ENCODE data around the gene AGER. TPM values are rescaled to one million over a fixed set of nuclear protein-coding genes. Genes with fewer than 3 reads are reported as not detected.

Gene AGER
- polyA plus RNA-seq = not detected in 2 replicates

DNA sequence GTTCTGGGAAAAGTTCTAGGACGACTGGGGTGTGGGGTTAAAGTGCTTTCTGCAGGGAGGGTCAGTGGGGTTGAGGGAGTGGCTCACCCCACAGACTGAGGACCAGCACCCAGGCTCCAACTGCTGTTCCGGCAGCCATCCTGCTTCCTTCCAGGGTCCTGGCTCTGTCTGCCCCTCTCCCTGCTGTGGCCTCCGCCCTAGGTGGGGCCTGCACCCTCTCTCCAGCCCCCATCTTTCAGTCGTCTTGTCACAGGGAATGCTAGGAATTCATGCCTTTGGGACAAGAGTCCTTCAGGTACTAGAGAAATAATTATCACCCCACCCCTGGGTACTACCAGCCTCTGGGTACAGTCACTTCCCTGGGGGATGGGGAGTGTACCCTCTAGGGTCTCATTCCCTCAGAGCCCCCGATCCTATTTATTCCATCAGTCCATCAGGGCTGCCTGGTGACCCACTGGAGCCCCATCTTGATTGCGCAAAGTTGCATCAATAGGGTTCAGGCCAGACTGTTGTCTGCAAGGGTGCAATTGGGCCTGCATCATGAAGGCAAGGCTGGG, at the start of gene AGER:
AGER (minus strand) TSS at position 170 of the 557 bp plus-strand sequence; CDS start at position 139, 31 bp downstream.

DNA sequence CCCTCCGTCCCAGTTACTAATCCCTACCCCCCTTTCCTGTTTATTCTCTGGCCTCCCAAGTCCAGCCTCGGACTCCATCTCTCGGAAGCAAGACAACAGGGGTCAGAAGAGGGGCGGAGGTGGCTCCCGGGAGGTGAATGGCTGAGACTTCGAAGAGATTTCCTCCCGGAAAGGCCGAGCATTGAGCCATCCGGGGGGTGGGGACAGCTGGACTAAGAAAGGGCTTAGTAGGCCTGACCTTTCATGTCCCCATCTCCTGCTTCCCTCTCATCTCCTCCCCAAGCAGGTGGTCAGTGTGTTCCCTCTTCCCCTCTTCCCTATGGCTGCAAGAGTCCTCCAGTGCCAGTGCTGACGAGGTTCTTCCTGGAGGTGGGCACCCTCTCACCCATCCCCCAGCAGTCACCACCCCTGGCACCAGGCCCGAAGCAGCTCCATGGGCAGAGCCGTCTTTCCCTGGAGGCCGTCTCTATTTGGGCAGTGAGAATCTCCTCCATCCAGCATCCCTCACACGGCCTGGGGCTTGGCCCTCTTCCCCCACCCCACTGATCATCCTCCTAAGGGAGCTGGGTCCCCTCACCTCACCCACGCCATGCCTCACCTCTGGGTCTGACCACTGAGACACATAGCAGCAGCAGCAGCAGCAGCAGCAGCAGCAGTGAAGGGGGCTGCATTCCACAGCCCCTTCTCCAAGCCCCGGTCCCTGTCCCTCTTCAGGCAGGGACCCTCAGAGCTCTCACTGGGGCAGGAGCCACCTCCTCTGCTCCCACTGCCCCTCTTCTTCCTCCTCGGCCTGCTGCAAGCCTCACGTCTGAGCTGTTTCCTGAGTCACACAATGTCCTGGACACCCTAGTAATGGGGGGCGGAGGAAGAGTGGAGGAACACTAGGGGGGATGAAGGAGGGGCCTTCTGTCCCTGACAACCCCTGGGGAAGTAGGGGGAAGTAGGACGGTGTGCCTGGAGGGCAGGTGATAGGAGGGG, 39.5 kb upstream of the AGER start, which contains the start of gene NOTCH4:
NOTCH4 (minus strand) TSS at position 810 of the 978 bp plus-strand sequence; CDS start at position 671, 139 bp downstream.

DNA sequence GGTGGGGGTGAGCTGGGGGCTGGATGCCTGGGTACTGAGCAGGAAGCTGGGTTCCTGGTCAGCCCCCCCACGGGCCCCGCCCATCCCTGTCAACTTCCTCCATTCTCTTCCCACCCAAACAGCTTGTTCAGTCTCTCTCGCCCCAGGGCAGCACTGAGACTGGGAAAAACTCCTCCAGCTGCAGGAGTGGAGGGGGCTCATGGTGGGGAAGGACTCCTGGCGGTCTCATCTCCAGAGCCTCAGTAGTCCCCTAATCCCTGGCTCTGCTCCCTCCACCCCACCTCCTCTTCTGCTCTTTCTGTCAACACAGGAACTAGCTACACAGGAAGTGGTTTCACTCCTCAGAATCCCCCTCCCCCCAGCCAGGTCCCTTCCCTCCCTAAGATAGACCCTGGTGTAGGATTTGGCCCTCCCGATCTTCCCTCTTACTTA, 8.6 kb upstream of the AGER start, which contains the start of gene GPSM3:
GPSM3 (minus strand) TSS at position 36 of the 432 bp plus-strand sequence. CDS start 130 bp downstream, outside the sequence.

DNA sequence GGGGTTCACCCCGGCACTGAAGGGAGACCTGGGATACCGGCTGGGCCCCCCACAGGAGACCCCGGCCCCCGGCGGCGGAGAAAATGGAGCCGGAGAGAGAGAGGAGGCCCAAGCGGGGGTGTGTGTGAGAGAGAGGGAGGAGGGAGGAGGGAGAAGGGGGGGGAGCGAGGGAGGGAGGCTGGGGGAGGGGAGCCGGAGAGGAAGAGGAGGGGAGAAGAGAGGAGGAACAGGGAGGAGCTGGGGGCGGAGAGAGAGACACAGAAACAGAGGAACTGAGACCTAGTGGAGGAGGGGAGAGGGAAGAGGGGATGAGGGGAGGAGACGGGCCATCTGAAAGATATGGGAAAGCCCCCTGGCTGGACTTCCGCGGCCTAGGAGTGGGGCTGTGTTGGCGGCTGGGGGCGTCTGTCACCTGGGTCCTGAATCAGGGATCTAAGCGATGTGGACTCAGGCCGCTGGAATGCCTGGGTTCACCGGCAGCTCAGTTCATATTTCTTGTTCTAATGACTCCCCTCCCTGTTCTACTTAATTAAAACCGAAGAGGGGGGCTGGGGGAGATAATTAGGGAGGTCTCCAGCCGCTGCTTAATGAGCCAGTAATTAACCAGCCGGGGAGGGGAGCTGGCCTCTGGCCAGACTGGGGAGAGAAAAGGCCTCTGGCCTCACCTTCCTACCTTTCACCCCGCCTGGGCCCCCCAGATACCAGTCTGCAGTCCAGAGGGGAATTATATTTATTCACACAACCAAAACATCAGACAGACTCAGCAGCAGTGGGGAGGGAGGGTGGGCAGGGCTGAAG, 6.2 kb upstream of the AGER start, which contains the start of gene PBX2:
PBX2 (minus strand) TSS at position 149 of the 798 bp plus-strand sequence. CDS start 287 bp downstream, outside the sequence.

DNA sequence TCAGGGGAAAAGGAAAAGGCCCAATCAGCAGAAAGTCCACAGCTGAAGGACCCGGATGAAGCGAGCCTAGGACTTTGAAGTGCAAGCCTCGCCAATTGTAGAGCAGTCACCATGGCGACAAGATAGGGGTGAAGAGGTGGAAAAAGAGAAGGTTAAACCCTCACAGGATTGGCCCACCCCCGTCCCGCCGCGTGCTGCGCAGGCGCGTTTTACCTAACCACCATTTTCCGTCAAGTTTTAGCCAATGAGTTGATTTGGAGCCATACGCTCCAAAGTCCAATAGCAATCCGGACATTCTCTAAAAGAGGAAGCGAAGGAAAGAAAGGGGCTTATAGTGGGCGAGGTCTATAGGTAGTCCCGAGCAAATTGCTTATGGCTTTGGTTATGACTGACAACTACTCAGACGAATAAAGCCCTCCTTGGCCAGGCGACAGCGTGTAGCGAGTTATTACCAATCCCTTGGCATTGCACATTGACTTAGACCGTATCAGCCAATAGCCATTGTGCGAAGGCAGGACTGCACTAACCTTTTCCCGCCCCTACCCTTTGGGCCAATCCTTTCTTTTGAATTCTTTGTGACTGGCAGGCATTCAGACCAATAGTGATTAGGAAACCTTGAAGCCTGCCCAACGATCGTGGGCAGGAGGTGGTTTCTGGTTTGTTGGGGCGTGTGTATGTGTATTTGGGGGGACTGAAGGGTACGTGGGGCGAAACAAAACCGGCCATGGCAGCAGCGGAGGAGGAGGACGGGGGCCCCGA, 6.1 kb downstream of the AGER start, which contains the start of gene RNF5:
RNF5 (plus strand) TSS at position 618 of the 759 bp plus-strand sequence; CDS start at position 725, 107 bp downstream.

DNA sequence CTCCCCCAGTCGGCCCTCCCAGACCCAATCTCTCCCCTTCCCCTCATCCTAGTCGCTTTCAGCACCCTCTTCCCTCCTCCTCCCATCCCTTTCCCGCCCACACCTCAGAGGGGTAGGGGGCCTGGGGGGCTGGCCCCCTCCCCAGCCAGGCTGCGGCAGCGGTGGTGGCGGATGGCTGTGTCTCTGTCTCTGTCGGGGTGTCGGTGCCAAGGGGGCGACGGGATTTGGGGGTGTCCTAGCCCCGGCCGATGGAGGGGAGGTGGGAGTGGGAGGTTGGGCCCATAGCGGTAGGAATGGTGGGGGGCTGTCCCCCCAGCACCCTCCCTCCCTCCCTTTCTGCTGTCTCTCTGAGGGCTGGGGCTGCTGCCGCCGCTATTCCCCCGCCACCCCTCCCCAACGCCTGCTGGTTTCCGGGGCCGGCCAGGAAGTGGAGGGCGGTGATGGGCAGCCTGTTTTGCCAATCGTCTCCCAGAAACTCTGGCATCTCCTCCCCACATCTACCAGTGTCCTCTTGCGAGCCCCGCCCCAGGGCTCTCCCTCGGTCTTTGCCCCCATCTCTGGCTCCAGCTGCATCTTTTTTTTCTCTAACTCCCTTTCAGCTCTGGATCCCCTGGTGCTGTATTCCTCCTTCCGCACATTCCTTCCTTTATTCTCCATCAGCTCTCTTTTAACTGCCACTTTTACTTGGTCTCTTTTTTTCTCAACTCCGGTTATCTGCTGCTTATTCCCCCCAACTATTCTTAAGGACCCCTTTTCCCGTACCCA, 8.2 kb downstream of the AGER start, which contains the start of gene AGPAT1:
AGPAT1 (minus strand) TSS at position 374 of the 765 bp plus-strand sequence. CDS start 4,588 bp downstream, outside the sequence.

DNA sequence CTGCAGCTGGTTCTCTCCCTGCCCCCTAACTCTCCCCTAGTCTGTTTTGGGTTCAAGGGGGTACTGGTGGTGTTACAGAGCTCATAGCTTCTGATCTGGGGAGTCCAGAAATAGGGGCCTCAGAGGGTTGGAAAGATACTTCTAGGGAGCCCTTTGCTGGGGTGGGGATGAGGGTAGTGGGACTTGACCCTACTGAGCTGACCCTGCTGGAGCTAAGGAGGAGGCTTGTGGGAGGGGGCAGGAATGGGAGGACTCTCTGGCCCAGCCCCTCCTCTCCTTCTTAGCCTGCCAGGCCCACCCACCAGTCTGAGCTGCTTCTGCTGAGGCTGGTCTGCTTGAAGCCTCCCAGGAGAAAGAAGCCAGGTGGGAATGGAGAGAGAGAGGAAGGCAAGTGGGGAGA, 19.8 kb downstream of the AGER start, which contains the start of gene EGFL8:
EGFL8 (plus strand) TSS at position 301 of the 400 bp plus-strand sequence. CDS start 1,571 bp downstream, outside the sequence.

DNA sequence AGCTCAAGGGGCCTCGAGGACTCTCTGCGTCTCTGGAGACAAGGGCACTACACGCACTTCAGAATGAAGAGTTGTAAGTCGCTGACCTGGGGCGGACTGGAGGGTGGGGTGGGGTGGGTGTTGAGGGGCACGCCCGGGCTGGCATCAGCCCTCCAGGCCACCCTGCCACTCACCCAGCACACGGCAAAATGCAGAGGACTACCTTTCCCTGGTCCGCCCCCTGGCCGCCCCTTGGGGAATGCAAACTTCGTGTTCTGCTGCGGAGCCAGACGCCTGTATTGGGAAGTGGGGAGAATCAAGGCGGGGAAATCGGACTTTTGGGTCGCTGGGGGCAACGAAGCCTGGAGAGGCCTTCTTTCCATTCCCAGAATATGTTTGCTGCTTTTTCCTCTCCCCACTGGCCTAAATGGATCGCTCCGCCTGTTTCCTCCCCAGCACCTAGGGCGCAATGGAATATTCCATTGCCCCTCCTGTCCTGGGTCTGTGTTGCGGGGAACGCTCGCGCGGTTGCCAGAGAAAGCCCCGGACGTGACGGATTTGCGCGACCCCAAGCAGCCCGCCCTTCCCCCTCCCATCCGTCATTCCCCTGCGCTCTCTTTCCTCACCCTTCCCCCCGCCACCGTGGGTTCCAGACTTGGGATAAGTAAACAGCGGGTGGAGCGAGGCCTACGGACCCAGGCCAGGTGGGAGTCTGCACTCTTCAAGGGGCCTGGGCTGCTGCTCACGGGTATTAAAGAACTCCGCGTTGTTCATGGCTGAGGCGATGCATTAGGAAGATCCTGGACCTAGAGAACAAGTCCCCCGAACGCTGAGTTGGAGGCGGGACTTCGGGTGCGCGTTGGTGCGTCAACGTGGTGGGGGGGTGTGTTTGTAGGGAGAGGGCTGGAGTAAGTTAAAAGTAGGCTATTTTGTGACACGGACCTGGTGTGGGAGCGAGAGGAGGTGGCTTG, 30.2 kb downstream of the AGER start, which contains the start of gene PPT2:
PPT2 (plus strand) TSS at position 578 of the 950 bp plus-strand sequence. CDS start 454 bp downstream, outside the sequence.

DNA sequence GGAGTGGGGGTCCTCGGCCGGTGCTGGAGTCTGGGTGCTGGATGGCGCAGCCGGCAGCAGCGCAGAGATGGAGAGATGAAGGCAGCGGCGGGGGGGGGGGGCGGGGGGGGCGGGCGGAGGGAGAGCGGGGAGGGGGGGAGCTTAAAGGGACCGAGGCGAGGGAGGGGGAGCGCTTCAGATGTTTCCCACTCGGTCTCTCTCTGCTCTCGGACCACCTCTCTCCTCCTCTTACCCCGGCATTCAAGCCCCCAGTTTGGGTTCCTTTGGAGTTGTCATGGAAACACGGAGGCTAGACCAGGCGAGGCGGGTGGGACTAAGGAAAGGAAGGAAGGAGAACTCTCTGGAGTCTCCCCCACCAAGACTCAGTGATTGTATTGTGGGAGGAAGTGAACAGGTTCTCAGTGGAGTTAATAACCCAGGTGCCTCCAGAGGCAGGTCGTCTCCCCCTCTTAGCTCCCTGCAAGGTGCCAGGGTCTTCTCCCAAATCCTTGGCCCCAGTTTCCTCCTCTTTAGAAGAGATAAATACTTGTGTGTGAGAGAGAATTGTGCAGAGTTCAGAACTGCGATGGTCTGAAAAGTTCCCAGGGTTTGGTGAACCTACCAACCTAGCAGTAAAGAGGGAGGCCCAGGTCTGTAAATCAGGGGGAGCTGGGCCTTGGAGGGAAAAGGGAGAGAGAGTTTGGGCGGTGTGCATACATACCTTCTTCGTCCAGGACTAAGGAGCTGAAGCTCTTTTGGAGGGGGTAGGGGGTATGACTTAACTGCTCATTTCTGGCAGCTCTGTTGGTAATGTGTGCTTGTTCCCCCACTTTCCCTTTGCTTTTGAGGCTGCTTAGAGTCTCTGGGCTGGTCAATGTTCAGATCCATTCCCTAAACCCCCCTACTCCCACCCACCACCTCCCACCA, 31.9 kb downstream of the AGER start, which contains the start of gene PRRT1:
PRRT1 (minus strand) TSS at position 77 of the 906 bp plus-strand sequence. CDS start 112 bp downstream, outside the sequence.

Other genes with a start within 250 kb of the AGER start
- gene CFB, start 238.2 kb downstream of the AGER start, polyA plus RNA-seq = 0.34 TPM in 1 of 2 replicates, not detected in the other
- 18.1 and 30.7 TPM in 2 replicates for gene NELFE, start 225.3 kb downstream of the AGER start, polyA plus RNA-seq
- 8.0 and 11.7 TPM in 2 replicates for gene SKIC2, start 225.1 kb downstream of the AGER start, polyA plus RNA-seq
- 9.6 and 21.2 TPM in 2 replicates for gene DXO, start 212.1 kb downstream of the AGER start, polyA plus RNA-seq
- not detected in 2 replicates for gene C4A, start 202.2 kb downstream of the AGER start, polyA plus RNA-seq
- gene C4B, start 169.5 kb downstream of the AGER start, polyA plus RNA-seq = not detected in 2 replicates
- 0.20 TPM in 1 of 2 replicates, not detected in the other for gene CYP21A2, start 145.8 kb downstream of the AGER start, polyA plus RNA-seq
- not detected in 2 replicates for gene TNXB, start 74.9 kb downstream of the AGER start, polyA plus RNA-seq
- 3.4 and 9.6 TPM in 2 replicates for gene ATF6B, start 56.0 kb downstream of the AGER start, polyA plus RNA-seq
- gene FKBPL, start 54.0 kb downstream of the AGER start, polyA plus RNA-seq = 0.77 and 1.8 TPM in 2 replicates
- gene PRRT1, start 32.3 kb downstream of the AGER start, polyA plus RNA-seq = 88.8 and 97.9 TPM in 2 replicates
- 16.8 and 18.7 TPM in 2 replicates for gene PPT2, start 30.1 kb downstream of the AGER start, polyA plus RNA-seq
- gene EGFL8, start 19.7 kb downstream of the AGER start, polyA plus RNA-seq = 2.5 and 3.6 TPM in 2 replicates
- gene AGPAT1, start 8.2 kb downstream of the AGER start, polyA plus RNA-seq = 18.3 and 18.5 TPM in 2 replicates
- gene RNF5, start 5.8 kb downstream of the AGER start, polyA plus RNA-seq = 34.7 and 42.0 TPM in 2 replicates
- gene PBX2, start 5.9 kb upstream of the AGER start, polyA plus RNA-seq = 0.55 TPM in 1 of 2 replicates, not detected in the other
- not detected in 2 replicates for gene GPSM3, start 8.4 kb upstream of the AGER start, polyA plus RNA-seq
- 1.3 and 2.2 TPM in 2 replicates for gene NOTCH4, start 39.8 kb upstream of the AGER start, polyA plus RNA-seq
- gene TSBP1, start 187.7 kb upstream of the AGER start, polyA plus RNA-seq = not detected in 2 replicates
- not detected in 2 replicates for gene BTNL2, start 222.9 kb upstream of the AGER start, polyA plus RNA-seq

All from Purkinje cell (primary cell).